IPS-15b (cell line): Measurements from ENCODE around the gene F10.
"Not testable (repeated sequence)": the region's sequence is repeated elsewhere in the genome, so short reads cannot be mapped to it uniquely, and the experiment has no call there.

Source experiments
- H3K27me3 ChIP-seq: one replicate; pipeline ENCODE4 v1.6.1; 2013; ENCODE audit warnings: low read length; ENCODE audit not compliant: control insufficient read depth, insufficient read depth
- H3K36me3 ChIP-seq: one replicate; pipeline ENCODE4 v1.6.1; 2013; ENCODE audit warnings: low read length; ENCODE audit not compliant: control insufficient read depth, insufficient read depth
- H3K4me1 ChIP-seq: one replicate; pipeline ENCODE4 v1.6.1; 2013; ENCODE audit warnings: mild to moderate bottlenecking, low read length; ENCODE audit not compliant: control insufficient read depth, insufficient read depth
- H3K4me3 ChIP-seq: one replicate; pipeline ENCODE4 v1.5.1; 2013; ENCODE audit warnings: low read depth, low read length
- H3K9ac ChIP-seq: one replicate; pipeline ENCODE4 v1.6.1; 2013; ENCODE audit warnings: low read depth, mild to moderate bottlenecking, low read length
- H3K9me3 ChIP-seq: one replicate; pipeline ENCODE4 v1.6.1; 2013; ENCODE audit warnings: mild to moderate bottlenecking, low read length; ENCODE audit not compliant: control insufficient read depth, insufficient read depth

The F10 gene

GRCh38 chr13:113096052-113096744 lies 26.4 kb upstream of the F10 start:
- H3K36me3 ChIP-seq, result peaks cover 6% of the 10 kb centered on the region

GRCh38 chr13:113096745-113097305 lies 25.8 kb upstream of the F10 start:
- Histone ChIP-seq H3K36me3 (peaks cover 5% of the 10 kb centered on the region), H3K9me3 (no peaks in the 10 kb centered on the region), H3K27me3 (no peaks in the 10 kb centered on the region), H3K4me1 (no peaks in the 10 kb centered on the region), H3K9ac (no peak overlapping the region), H3K4me3 (no peak overlapping the region)

More at GRCh38 chr13:113096052-113096744, 26.4 kb upstream of the F10 start:
- H3K4me1 ChIP-seq, result no peaks in the 10 kb centered on the region
- H3K27me3 ChIP-seq, result no peaks in the 10 kb centered on the region
- H3K9me3 ChIP-seq, result no peaks in the 10 kb centered on the region
- no peak overlapping the region for H3K4me3 ChIP-seq
- no peak overlapping the region for H3K9ac ChIP-seq

GRCh38 chr13:113097651-113098050 lies 24.9 kb upstream of the F10 start:
- Histone ChIP-seq H3K9me3 (no peaks in the 10 kb centered on the region), H3K4me1 (no peaks in the 10 kb centered on the region), H3K9ac (no peak overlapping the region), H3K4me3 (no peak overlapping the region), H3K27me3 (no peaks in the 10 kb centered on the region), H3K36me3 (peaks cover 3% of the 10 kb centered on the region)

GRCh38 chr13:113098162-113098732 lies 24.4 kb upstream of the F10 start:
- H3K9ac ChIP-seq, result no peak overlapping the region
- no peaks in the 10 kb centered on the region for H3K4me1 ChIP-seq
- H3K9me3 ChIP-seq, result no peaks in the 10 kb centered on the region
- no peak overlapping the region for H3K4me3 ChIP-seq
- no peaks in the 10 kb centered on the region for H3K27me3 ChIP-seq
- peaks cover 3% of the 10 kb centered on the region for H3K36me3 ChIP-seq

- H3K4me3 ChIP-seq, result no peak overlapping the region
- H3K36me3 ChIP-seq, result no peaks in the 10 kb centered on the region
- H3K4me1 ChIP-seq, result no peaks in the 10 kb centered on the region
- no peak overlapping the region for H3K9ac ChIP-seq
- no peaks in the 10 kb centered on the region for H3K27me3 ChIP-seq
- no peaks in the 10 kb centered on the region for H3K9me3 ChIP-seq
Measured at GRCh38 chr13:113099142-113099541, 23.5 kb upstream of the F10 start.

- not testable (repeated sequence) for H3K9me3 ChIP-seq, H3K4me1 ChIP-seq, H3K36me3 ChIP-seq, H3K27me3 ChIP-seq, H3K4me3 ChIP-seq, H3K9ac ChIP-seq
Measured at GRCh38 chr13:113102302-113102701, 20.3 kb upstream of the F10 start.

GRCh38 chr13:113102727-113103126 lies 19.9 kb upstream of the F10 start:
- Histone ChIP-seq H3K36me3 (no peaks in the 10 kb centered on the region), H3K9me3 (no peaks in the 10 kb centered on the region), H3K4me1 (no peaks in the 10 kb centered on the region), H3K9ac (no peak overlapping the region), H3K27me3 (no peaks in the 10 kb centered on the region), H3K4me3 (no peak overlapping the region)

- Histone ChIP-seq H3K36me3 (no peaks in the 10 kb centered on the region), H3K4me3 (no peak overlapping the region), H3K9me3 (no peaks in the 10 kb centered on the region), H3K4me1 (no peaks in the 10 kb centered on the region), H3K9ac (no peak overlapping the region), H3K27me3 (no peaks in the 10 kb centered on the region)
Measured at GRCh38 chr13:113103646-113104045, 19.0 kb upstream of the F10 start.

GRCh38 chr13:113105032-113105920 lies 17.3 kb upstream of the F10 start, which contains the start of gene F7:
Gene F7, plus strand, starts transcription at chr13:113105791. Its CDS starts 51 bp downstream, at chr13:113105842.
- Histone ChIP-seq H3K9ac (no peak within 1 kb of the TSS), H3K36me3 (no peaks in the 10 kb centered on the region), H3K4me3 (no peak within 1 kb of the TSS), H3K27me3 (peaks cover 11% of the 10 kb centered on the region), H3K9me3 (no peaks in the 10 kb centered on the region), H3K4me1 (no peaks in the 10 kb centered on the region)

- Histone ChIP-seq H3K4me1 (no peaks in the 10 kb centered on the region), H3K9me3 (no peaks in the 10 kb centered on the region), H3K4me3 (no peak overlapping the region), H3K27me3 (peaks cover 18% of the 10 kb centered on the region), H3K9ac (no peak overlapping the region), H3K36me3 (no peaks in the 10 kb centered on the region)
Measured at GRCh38 chr13:113105921-113106452, 16.6 kb upstream of the F10 start.

- Histone ChIP-seq H3K4me3 (no peak overlapping the region), H3K4me1 (no peaks in the 10 kb centered on the region), H3K9ac (no peak overlapping the region), H3K36me3 (no peaks in the 10 kb centered on the region), H3K27me3 (peaks cover 23% of the 10 kb centered on the region), H3K9me3 (no peaks in the 10 kb centered on the region)
Measured at GRCh38 chr13:113106711-113107351, 15.8 kb upstream of the F10 start.
